Ishikawa (cell line): ENCODE measurements around the gene HIF1AN.
A peak's percentile ranks its signal among the peaks of the same experiment; 100 is the strongest.

ENCODE experiments used
- CEBPB ChIP-seq: IDR thresholded peaks from 2 replicates; pipeline ENCODE4 v1.6.1; 2012
- CREB1 ChIP-seq: IDR thresholded peaks from 2 replicates; pipeline ENCODE4 v1.6.1; 2012; ENCODE audit warnings: low read depth
- EGR1 ChIP-seq: IDR thresholded peaks from 2 replicates; pipeline ENCODE4 v1.6.1; 2012
- EP300 ChIP-seq: IDR thresholded peaks from 2 replicates; pipeline ENCODE4 v1.6.1; 2012; ENCODE audit warnings: borderline replicate concordance
- FOXM1 ChIP-seq: IDR thresholded peaks from 2 replicates; pipeline ENCODE4 v1.6.1; 2012; ENCODE audit warnings: low read depth, borderline replicate concordance
- MAX ChIP-seq: IDR thresholded peaks from 2 replicates; pipeline ENCODE4 v1.6.1; 2012
- NFIC ChIP-seq: IDR thresholded peaks from 2 replicates; pipeline ENCODE4 v1.6.1; 2012
- RAD21 ChIP-seq: IDR thresholded peaks from 2 replicates; pipeline ENCODE4 v1.6.1; 2012; ENCODE audit warnings: low read depth
- REST ChIP-seq: IDR thresholded peaks from 2 replicates; pipeline ENCODE4 v1.6.1; 2012; ENCODE audit warnings: low read depth, mild to moderate bottlenecking
- TAF1 ChIP-seq: IDR thresholded peaks from 2 replicates; pipeline ENCODE4 v1.6.1; 2012; ENCODE audit warnings: low read depth, mild to moderate bottlenecking
- TCF12 ChIP-seq: IDR thresholded peaks from 2 replicates; pipeline ENCODE4 v1.6.1; 2012; ENCODE audit warnings: low read depth
- TEAD4 ChIP-seq: IDR thresholded peaks from 2 replicates; pipeline ENCODE4 v1.6.1; 2012
- USF1 ChIP-seq: IDR thresholded peaks from 2 replicates; pipeline ENCODE4 v1.6.1; 2012
- YY1 ChIP-seq: IDR thresholded peaks from 2 replicates; pipeline ENCODE4 v1.6.1; 2012; ENCODE audit warnings: low read depth
- ZBTB7A ChIP-seq: IDR thresholded peaks from 2 replicates; pipeline ENCODE4 v1.6.1; 2012; ENCODE audit warnings: low read depth

The HIF1AN gene

GRCh38 chr10:100561005-100561404 is 25.3 kb downstream of the HIF1AN start:
- TF ChIP-seq MAX, result no peak
- no peak for TF ChIP-seq TAF1
- TF ChIP-seq USF1, result no peak
- no peak for TF ChIP-seq EGR1
- TF ChIP-seq REST, result no peak

GRCh38 chr10:100562008-100562672 is 26.4 kb downstream of the HIF1AN start:
- no peak for TF ChIP-seq NFIC
- no peak for TF ChIP-seq YY1
- TF ChIP-seq FOXM1, result no peak
- TF ChIP-seq MAX, result peak; percentile 62; the same call in 1 of the 2 replicates
- no peak for TF ChIP-seq TAF1
- no peak for TF ChIP-seq TEAD4
- TF ChIP-seq EGR1, result no peak
- no peak for TF ChIP-seq USF1
- 0 out of 2 replicates have a peak, but pooled peaks have one; percentile 6 for TF ChIP-seq EP300
- peak; percentile 58 for TF ChIP-seq RAD21
- TF ChIP-seq REST, result no peak
- TF ChIP-seq CREB1, result no peak

- TF ChIP-seq REST (no peak), RAD21 (no peak), TEAD4 (no peak), CREB1 (no peak), CEBPB (no peak), YY1 (no peak), EGR1 (no peak), NFIC (no peak), MAX (no peak), EP300 (no peak), USF1 (no peak), TAF1 (no peak), ZBTB7A (no peak), FOXM1 (no peak), TCF12 (no peak)
These were observed 29.7 kb downstream of the HIF1AN start for GRCh38 chr10:100565206-100565985.

- no peak for TF ChIP-seq YY1
- no peak for TF ChIP-seq CEBPB
- no peak for TF ChIP-seq TAF1
- TF ChIP-seq NFIC, result no peak
- TF ChIP-seq FOXM1, result no peak
- no peak for TF ChIP-seq USF1
- TF ChIP-seq TCF12, result no peak
- TF ChIP-seq CREB1, result no peak
- no peak for TF ChIP-seq MAX
- TF ChIP-seq ZBTB7A, result no peak
- no peak for TF ChIP-seq EGR1
- no peak for TF ChIP-seq EP300
- no peak for TF ChIP-seq TEAD4
- no peak for TF ChIP-seq REST
- TF ChIP-seq RAD21, result no peak
These were observed 30.8 kb downstream of the HIF1AN start for GRCh38 chr10:100566561-100566960.
